IPS-18a (cell line): ENCODE results near the gene PRG3.

Experiments used
- H3K27ac ChIP-seq: one replicate; pipeline ENCODE4 v1.5.1; 2013; ENCODE audit warnings: low read length
- H3K27me3 ChIP-seq: one replicate; pipeline ENCODE4 v1.6.1; 2013; ENCODE audit warnings: mild to moderate bottlenecking, low read length; ENCODE audit not compliant: control insufficient read depth, insufficient read depth
- H3K36me3 ChIP-seq: one replicate; pipeline ENCODE4 v1.6.1; 2013; ENCODE audit warnings: low read depth, low read length; ENCODE audit not compliant: control insufficient read depth
- H3K4me1 ChIP-seq: one replicate; pipeline ENCODE4 v1.6.1; 2013; ENCODE audit warnings: low read depth, low read length; ENCODE audit not compliant: control insufficient read depth
- H3K4me3 ChIP-seq: one replicate; pipeline ENCODE4 v1.5.1; 2013; ENCODE audit warnings: low read length
- H3K9ac ChIP-seq: one replicate; pipeline ENCODE4 v1.6.1; 2013; ENCODE audit warnings: mild to moderate bottlenecking, low read length, moderate library complexity
- H3K9me3 ChIP-seq: one replicate; pipeline ENCODE4 v1.6.1; 2013; ENCODE audit warnings: low read depth, low read length; ENCODE audit not compliant: control insufficient read depth

Gene PRG3

DNA sequence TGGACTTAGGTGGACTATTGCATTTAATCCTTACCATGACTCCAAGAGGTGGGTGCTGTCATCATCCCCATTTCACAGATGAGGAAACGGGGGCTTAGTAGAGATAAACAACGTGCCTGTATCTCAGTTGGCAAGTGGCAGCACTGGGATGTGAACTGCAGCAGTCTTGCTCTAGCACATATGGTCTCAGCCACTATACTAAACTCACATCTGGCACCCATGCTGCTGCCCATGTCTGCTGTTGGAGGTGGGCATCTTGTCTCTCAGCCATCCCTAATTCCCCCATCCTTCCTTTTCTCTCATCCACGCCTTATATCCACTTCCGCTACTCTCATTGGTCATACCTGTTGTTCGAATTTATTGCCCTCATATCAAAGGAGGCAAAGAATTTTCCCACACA is 3.8 kb downstream of the PRG3 start:
- no peaks in the 10 kb centered on the region for H3K36me3 ChIP-seq
- H3K27me3 ChIP-seq, result peaks cover 5% of the 10 kb centered on the region
- no peaks in the 10 kb centered on the region for H3K4me1 ChIP-seq
- H3K9me3 ChIP-seq, result no peaks in the 10 kb centered on the region
- no peak overlapping the region for H3K9ac ChIP-seq
- no peak overlapping the region for H3K4me3 ChIP-seq
- H3K27ac ChIP-seq, result no peak overlapping the region

GRCh38 chr11:57376095-57377090 is 4.6 kb downstream of the PRG3 start:
- H3K4me1 ChIP-seq, result no peaks in the 10 kb centered on the region
- no peaks in the 10 kb centered on the region for H3K9me3 ChIP-seq
- H3K9ac ChIP-seq, result no peak overlapping the region
- H3K36me3 ChIP-seq, result no peaks in the 10 kb centered on the region
- no peak overlapping the region for H3K4me3 ChIP-seq
- peaks cover 5% of the 10 kb centered on the region for H3K27me3 ChIP-seq
- no peak overlapping the region for H3K27ac ChIP-seq

- peaks cover 5% of the 10 kb centered on the region for H3K27me3 ChIP-seq
- H3K9ac ChIP-seq, result no peak overlapping the region
- H3K27ac ChIP-seq, result no peak overlapping the region
- H3K9me3 ChIP-seq, result no peaks in the 10 kb centered on the region
- H3K4me1 ChIP-seq, result no peaks in the 10 kb centered on the region
- no peak overlapping the region for H3K4me3 ChIP-seq
- no peaks in the 10 kb centered on the region for H3K36me3 ChIP-seq
Measured at GRCh38 chr11:57375490-57375889, 5.5 kb downstream of the PRG3 start.

GRCh38 chr11:57374966-57375365 is 6.0 kb downstream of the PRG3 start:
- no peak overlapping the region for H3K27ac ChIP-seq
- no peaks in the 10 kb centered on the region for H3K9me3 ChIP-seq
- no peak overlapping the region for H3K4me3 ChIP-seq
- no peak overlapping the region for H3K9ac ChIP-seq
- peaks cover 5% of the 10 kb centered on the region for H3K27me3 ChIP-seq
- no peaks in the 10 kb centered on the region for H3K4me1 ChIP-seq
- H3K36me3 ChIP-seq, result no peaks in the 10 kb centered on the region

DNA sequence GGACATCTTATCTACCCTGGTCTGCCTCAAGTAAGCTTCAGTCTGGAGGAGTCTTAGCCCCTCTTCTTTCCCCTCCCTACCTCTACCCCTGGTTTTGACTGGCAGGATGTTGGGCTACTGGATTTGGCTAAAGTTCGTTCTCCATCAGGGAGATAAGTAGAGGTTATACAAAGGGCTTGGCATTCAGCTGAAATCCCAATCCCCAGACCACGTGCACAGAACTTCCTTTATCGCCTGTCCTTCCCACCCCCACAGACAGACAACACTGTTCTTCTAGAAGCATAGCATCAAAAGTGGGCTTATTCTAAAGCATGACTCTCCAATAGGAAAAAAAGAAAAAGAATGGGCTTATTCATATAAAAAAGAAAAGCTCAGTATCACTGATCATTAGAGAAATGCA is 7.8 kb downstream of the PRG3 start:
- H3K36me3 ChIP-seq, result no peaks in the 10 kb centered on the region

GRCh38 chr11:57370941-57371340 is 10.0 kb downstream of the PRG3 start:
- H3K4me3 ChIP-seq, result no peak overlapping the region
- no peaks in the 10 kb centered on the region for H3K36me3 ChIP-seq
- H3K27ac ChIP-seq, result no peak overlapping the region
- peaks cover 5% of the 10 kb centered on the region for H3K4me1 ChIP-seq
- no peaks in the 10 kb centered on the region for H3K27me3 ChIP-seq
- no peaks in the 10 kb centered on the region for H3K9me3 ChIP-seq
- H3K9ac ChIP-seq, result no peak overlapping the region

More for the DNA sequence above, 7.8 kb downstream of the PRG3 start:
- Histone ChIP-seq H3K9ac (no peak overlapping the region), H3K27ac (no peak overlapping the region), H3K27me3 (peaks cover 5% of the 10 kb centered on the region), H3K4me1 (no peaks in the 10 kb centered on the region), H3K9me3 (no peaks in the 10 kb centered on the region), H3K4me3 (no peak overlapping the region)

GRCh38 chr11:57370251-57370650 is 10.7 kb downstream of the PRG3 start:
- H3K27me3 ChIP-seq, result no peaks in the 10 kb centered on the region
- H3K9me3 ChIP-seq, result no peaks in the 10 kb centered on the region
- H3K9ac ChIP-seq, result no peak overlapping the region

GRCh38 chr11:57368845-57369232 is 12.1 kb downstream of the PRG3 start:
- H3K36me3 ChIP-seq, result no peaks in the 10 kb centered on the region
- H3K9me3 ChIP-seq, result no peaks in the 10 kb centered on the region
- H3K27ac ChIP-seq, result no peak overlapping the region
- no peaks in the 10 kb centered on the region for H3K27me3 ChIP-seq
- H3K9ac ChIP-seq, result no peak overlapping the region
- H3K4me1 ChIP-seq, result peaks cover 17% of the 10 kb centered on the region
- no peak overlapping the region for H3K4me3 ChIP-seq

More at GRCh38 chr11:57370251-57370650, 10.7 kb downstream of the PRG3 start:
- Histone ChIP-seq H3K4me3 (no peak overlapping the region), H3K4me1 (peaks cover 12% of the 10 kb centered on the region), H3K27ac (no peak overlapping the region), H3K36me3 (no peaks in the 10 kb centered on the region)

- Histone ChIP-seq H3K9me3 (no peaks in the 10 kb centered on the region), H3K4me3 (no peak overlapping the region), H3K27ac (no peak overlapping the region), H3K9ac (no peak overlapping the region), H3K4me1 (peaks cover 17% of the 10 kb centered on the region), H3K36me3 (no peaks in the 10 kb centered on the region), H3K27me3 (no peaks in the 10 kb centered on the region)
Measured at GRCh38 chr11:57368106-57368844, 12.7 kb downstream of the PRG3 start.

DNA sequence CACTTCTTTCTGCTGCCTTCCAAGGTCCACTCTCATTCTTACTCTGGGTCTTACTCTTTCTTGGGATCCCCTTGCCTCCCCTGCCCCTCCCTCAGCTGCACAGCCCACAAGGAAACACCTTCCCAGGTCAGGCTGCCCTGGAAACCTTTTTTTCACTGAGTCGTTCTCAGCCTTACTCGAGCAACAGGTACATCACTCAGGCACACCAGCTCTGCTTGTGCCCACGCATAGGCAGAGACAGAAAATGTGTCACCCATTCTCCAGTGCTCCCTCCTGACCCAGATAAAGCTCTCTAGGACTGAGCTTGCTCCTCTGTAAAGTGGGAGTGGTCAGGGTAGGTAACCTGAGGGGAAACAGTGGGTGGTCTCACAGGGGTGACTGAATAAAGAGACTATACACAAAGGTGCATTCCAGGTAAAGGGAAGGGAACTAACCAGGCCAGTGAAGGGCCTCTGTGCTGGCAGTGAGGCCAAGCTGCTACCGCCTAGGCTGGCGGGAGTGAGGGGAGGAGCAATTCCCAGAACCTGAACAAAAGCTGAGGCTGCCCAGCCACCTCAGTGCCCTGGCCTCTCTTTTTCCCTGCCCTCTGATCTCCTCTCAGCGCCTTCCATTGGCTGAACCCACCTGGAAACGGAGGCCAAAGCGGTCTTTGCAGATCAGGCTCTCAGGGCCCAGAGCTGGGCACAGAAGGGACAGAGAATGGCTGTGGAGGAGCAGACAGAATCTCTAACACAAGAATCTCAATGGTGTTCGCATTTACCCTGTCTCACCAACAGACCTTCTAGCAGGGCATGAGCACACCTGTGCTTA is 15.9 kb downstream of the PRG3 start:
- no peaks in the 10 kb centered on the region for H3K27me3 ChIP-seq
- no peaks in the 10 kb centered on the region for H3K9me3 ChIP-seq
- no peak overlapping the region for H3K9ac ChIP-seq
- H3K4me3 ChIP-seq, result no peak overlapping the region
- no peak overlapping the region for H3K27ac ChIP-seq
- no peaks in the 10 kb centered on the region for H3K36me3 ChIP-seq
- H3K4me1 ChIP-seq, result peaks cover 17% of the 10 kb centered on the region
